Progenitor cell of endocrine pancreas (in vitro differentiated cells): Measurements from ENCODE around the gene C11orf97. TPM values are rescaled to one million over a fixed set of nuclear protein-coding genes. Genes with fewer than 3 reads are reported as not detected.
"Not testable (repeated sequence)": the region's sequence is repeated elsewhere in the genome, so short reads cannot be mapped to it uniquely, and the experiment has no call there.

Experiments used
- DNase-seq: peaks from one replicate; pipeline ENCODE4 v3.0.0; 2021; ENCODE audit warnings: low spot score; ENCODE audit not compliant: unreplicated experiment
- H3K27ac Mint-ChIP-seq: 2 replicates; pipeline ENCODE4 v1.8.0; 2021; ENCODE audit warnings: mild to moderate bottlenecking, moderate library complexity, mixed read lengths
- H3K27me3 Mint-ChIP-seq: 2 replicates; pipeline ENCODE4 v1.8.0; 2021; ENCODE audit warnings: mixed read lengths
- H3K36me3 Mint-ChIP-seq: 2 replicates; pipeline ENCODE4 v1.8.0; 2022; ENCODE audit warnings: mixed read lengths; ENCODE audit not compliant: insufficient read depth
- H3K4me1 Mint-ChIP-seq: 2 replicates; pipeline ENCODE4 v1.8.0; 2021; ENCODE audit warnings: low read depth, mixed read lengths
- H3K4me3 Mint-ChIP-seq: 2 replicates; pipeline ENCODE4 v1.8.0; 2021; ENCODE audit warnings: low read depth, mild to moderate bottlenecking, moderate library complexity, mixed read lengths
- H3K9me3 Mint-ChIP-seq: 2 replicates; pipeline ENCODE4 v1.8.0; 2021; ENCODE audit warnings: low read depth, mixed read lengths
- total RNA-seq: library from RNA; stranded (reverse); gene quantifications from 2 replicates; pipeline ENCODE4 v1.2.1, GENCODE V29; 2021
- TF ChIP-seq, protein P1 (sequence below): fragments of 200-600 bp; sonication (generic); IDR thresholded peaks from one replicate; pipeline ENCODE4 v1.5.0; 2021; ENCODE audit warnings: antibody characterized with exemption, mild to moderate bottlenecking; ENCODE audit not compliant: unreplicated experiment

Gene C11orf97
- total RNA-seq, 1 donor from 2014 or later: not detected

DNA sequence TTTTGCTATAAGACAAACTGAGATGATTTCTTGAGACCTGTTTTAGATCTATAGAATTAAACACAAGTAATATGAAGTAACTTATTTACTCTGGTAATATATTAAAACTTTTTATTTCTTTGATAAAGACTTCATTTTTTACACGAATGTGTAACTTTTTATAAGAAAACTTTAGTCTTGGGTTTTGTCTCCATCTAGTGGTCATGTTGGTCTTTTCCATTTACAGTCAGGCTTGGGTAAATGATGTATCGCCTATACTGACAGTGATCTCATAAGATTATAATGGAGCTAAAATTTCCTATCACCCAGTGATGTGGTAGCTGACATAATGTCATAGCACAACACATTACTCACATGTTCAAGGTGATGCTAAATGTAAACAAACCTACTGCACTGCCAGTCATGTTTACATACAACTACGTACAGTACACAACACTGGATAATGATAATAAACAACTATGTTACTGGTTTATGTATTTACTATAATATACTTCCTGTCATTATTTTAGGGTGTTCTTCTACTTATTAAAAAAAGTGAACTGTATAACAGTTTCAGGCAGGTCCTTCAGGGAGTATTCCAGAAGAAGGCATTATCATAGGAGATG, 7.5 kb upstream of the C11orf97 start:
- peaks cover 9% of the 10 kb centered on the region for H3K27me3 Mint-ChIP-seq
- no peaks in the 10 kb centered on the region for H3K36me3 Mint-ChIP-seq
- no peak overlapping the region for H3K4me3 Mint-ChIP-seq
- no peaks in the 10 kb centered on the region for H3K4me1 Mint-ChIP-seq
- DNase-seq: no peak
- TF ChIP-seq, protein P1, sequence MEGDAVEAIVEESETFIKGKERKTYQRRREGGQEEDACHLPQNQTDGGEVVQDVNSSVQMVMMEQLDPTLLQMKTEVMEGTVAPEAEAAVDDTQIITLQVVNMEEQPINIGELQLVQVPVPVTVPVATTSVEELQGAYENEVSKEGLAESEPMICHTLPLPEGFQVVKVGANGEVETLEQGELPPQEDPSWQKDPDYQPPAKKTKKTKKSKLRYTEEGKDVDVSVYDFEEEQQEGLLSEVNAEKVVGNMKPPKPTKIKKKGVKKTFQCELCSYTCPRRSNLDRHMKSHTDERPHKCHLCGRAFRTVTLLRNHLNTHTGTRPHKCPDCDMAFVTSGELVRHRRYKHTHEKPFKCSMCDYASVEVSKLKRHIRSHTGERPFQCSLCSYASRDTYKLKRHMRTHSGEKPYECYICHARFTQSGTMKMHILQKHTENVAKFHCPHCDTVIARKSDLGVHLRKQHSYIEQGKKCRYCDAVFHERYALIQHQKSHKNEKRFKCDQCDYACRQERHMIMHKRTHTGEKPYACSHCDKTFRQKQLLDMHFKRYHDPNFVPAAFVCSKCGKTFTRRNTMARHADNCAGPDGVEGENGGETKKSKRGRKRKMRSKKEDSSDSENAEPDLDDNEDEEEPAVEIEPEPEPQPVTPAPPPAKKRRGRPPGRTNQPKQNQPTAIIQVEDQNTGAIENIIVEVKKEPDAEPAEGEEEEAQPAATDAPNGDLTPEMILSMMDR: peak; percentile 86
- no peak overlapping the region for H3K27ac Mint-ChIP-seq
- H3K9me3 Mint-ChIP-seq: no peaks in the 10 kb centered on the region

DNA sequence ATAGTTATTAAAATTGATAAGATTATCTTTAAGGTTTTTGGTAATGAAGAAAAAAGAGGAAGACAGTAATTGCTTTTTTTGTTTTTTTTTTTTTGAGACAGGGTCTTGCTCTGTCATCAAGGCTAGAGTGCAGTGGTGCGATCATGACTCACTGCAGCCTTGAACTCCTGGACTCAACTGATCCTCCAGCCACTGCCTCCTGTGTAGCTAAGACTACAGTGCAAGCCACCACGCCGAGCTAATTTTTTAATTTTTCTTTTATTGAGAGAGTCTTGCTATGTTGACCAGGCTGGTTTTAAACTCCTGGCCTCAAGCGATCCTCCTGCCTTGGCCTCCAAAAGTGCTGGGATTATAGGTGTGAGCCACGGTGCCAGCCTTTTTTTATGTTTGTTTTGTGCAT, 5.7 kb upstream of the C11orf97 start:
- DNase-seq, H3K36me3 Mint-ChIP-seq, H3K9me3 Mint-ChIP-seq, H3K4me3 Mint-ChIP-seq, H3K4me1 Mint-ChIP-seq, H3K27ac Mint-ChIP-seq: not testable (repeated sequence)
- H3K27me3 Mint-ChIP-seq: peaks cover 22% of the 10 kb centered on the region

DNA sequence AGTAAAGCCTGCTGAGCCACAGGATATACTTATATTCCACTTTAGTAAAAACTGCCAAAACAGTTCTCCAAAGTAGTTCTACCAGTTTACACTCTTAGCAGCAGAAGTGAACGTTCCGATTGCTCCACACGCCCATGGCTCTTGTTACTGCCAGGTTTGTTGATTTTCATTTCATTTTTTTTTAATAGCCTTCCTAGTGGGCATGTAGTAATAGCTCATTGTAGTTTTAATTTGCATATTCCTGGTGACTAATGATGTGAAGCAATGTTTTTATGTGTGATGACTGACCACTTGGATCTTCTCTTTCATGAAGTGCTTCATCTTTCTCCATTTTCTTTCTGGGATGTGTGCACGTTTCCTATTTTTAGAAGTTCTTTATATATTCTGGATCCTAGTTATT, 4.8 kb upstream of the C11orf97 start:
- H3K9me3 Mint-ChIP-seq: no peaks in the 10 kb centered on the region
- H3K4me3 Mint-ChIP-seq: no peak overlapping the region
- H3K36me3 Mint-ChIP-seq: no peaks in the 10 kb centered on the region
- no peak overlapping the region for H3K27ac Mint-ChIP-seq
- peaks cover 3% of the 10 kb centered on the region for H3K4me1 Mint-ChIP-seq
- DNase-seq: no peak
- TF ChIP-seq, protein P1: no peak
- peaks cover 32% of the 10 kb centered on the region for H3K27me3 Mint-ChIP-seq

DNA sequence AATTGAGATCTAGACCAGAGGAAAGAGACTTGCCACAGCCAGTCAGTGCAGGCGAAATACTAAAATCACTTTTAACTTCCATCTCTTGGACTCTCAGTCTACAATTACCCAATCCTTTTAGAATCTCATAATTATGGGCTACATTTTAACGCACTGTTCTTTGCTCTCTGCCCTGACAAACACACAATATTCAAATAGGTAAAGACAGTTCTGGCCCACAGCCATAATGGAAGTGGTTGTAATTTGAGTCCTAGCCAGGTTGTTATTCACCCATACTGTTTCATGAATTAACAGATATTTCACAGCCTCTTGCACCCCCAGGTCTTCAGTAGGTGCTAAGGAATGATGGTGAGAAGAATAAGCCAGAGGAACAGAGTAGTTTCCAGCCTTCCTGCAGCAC, 830 bp downstream of the C11orf97 start:
- no peaks in the 10 kb centered on the region for H3K36me3 Mint-ChIP-seq
- H3K9me3 Mint-ChIP-seq: no peaks in the 10 kb centered on the region
- H3K4me3 Mint-ChIP-seq: no peak overlapping the region
- peaks cover 5% of the 10 kb centered on the region for H3K4me1 Mint-ChIP-seq
- no peak for DNase-seq
- H3K27me3 Mint-ChIP-seq: peaks cover 59% of the 10 kb centered on the region
- H3K27ac Mint-ChIP-seq: no peak overlapping the region
- TF ChIP-seq, protein P1: no peak

DNA sequence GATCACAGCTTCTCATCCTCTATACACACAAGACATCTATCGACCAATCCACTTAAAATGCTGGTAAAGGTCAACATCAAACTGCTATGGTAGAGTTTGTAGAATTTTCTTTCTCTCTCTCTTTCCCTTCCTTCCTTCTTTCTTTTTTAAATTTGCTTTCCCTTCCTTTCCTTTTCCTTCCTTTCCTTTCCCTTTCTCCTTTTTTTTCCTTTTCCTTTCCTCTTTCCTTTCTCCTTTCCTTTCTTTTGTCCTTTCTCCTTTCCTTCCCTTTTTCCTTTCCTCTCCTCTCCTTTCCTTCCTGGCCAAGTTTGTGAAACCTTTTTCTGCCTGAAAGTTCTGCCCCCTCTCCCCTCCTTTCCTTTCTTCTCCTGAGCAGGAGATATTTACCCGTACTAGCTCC, 3.1 kb downstream of the C11orf97 start:
- no peaks in the 10 kb centered on the region for H3K9me3 Mint-ChIP-seq
- peaks cover 52% of the 10 kb centered on the region for H3K27me3 Mint-ChIP-seq
- TF ChIP-seq, protein P1: no peak
- peaks cover 5% of the 10 kb centered on the region for H3K4me1 Mint-ChIP-seq
- DNase-seq: no peak
- no peak overlapping the region for H3K4me3 Mint-ChIP-seq
- no peaks in the 10 kb centered on the region for H3K36me3 Mint-ChIP-seq
- H3K27ac Mint-ChIP-seq: no peak overlapping the region

DNA sequence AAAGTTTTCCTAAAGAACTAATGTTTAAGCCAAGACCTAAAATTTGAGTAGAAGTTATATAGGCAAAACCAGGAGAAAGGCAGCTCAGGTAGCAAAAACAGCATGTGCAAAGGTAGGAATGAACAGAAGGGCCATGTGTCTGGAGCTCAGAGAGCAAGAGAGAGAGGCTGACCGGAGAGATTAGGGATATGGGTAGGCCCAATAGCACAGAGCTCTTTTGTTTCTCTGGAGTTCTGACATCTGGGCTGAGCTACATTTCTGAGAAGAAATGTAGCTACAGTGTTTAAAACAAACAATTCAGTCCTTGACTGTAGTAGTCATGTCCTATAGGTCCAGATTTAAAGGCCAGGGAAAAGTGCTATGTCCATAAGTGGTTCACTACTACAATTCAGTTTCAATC, 4.5 kb downstream of the C11orf97 start:
- Mint-ChIP-seq H3K36me3 (no peaks in the 10 kb centered on the region), H3K27ac (no peak overlapping the region), H3K4me3 (no peak overlapping the region), H3K4me1 (peaks cover 5% of the 10 kb centered on the region), H3K27me3 (peaks cover 38% of the 10 kb centered on the region), H3K9me3 (no peaks in the 10 kb centered on the region)
- no peak for DNase-seq
- TF ChIP-seq, protein P1: no peak
